Measurements from ENCODE around the gene HOXB6.

DNA sequence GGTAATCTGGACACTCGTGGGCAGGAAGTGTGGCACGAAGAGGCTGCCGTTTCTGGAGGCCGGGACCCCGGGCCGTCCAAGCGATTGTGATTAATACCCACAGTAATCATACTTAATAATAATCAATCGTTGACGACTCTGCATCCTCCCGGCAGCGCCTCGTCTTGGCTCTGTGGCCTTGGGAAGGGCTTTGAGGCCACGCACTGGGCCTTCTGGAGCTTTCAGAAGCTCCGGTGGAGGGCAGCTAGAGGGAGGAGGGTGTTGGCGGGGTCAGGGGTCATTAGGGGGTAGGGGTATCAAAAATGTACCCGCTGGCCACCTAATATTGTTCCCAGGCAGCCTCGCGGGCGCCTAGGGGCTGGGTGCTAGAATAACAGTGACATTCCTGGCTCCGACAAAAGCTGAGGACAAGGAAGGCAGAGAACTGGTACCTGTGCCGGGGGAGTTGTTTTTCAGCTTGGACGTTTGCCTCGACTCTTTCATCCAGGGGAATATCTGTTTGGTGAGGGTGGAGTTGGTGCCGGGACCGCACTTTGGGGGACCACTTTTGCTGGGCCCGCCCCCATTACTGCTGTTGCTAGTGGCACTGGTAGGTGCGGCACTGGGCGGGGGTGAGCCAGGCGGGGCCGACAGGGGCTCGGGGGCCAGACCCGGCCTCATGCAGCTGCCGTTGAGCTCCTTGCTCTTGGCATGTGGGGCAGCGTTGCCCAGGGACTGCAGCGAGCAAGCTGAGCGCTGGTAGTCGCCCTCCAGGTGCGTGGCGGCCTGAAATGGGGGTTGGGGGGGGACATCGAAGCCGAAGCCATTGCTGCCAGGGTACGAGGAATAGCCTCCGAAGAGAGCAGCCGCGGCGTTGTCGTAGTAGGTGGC lies 53.0 kb downstream of the HOXB6 start:
- TF ChIP-seq, protein P1, sequence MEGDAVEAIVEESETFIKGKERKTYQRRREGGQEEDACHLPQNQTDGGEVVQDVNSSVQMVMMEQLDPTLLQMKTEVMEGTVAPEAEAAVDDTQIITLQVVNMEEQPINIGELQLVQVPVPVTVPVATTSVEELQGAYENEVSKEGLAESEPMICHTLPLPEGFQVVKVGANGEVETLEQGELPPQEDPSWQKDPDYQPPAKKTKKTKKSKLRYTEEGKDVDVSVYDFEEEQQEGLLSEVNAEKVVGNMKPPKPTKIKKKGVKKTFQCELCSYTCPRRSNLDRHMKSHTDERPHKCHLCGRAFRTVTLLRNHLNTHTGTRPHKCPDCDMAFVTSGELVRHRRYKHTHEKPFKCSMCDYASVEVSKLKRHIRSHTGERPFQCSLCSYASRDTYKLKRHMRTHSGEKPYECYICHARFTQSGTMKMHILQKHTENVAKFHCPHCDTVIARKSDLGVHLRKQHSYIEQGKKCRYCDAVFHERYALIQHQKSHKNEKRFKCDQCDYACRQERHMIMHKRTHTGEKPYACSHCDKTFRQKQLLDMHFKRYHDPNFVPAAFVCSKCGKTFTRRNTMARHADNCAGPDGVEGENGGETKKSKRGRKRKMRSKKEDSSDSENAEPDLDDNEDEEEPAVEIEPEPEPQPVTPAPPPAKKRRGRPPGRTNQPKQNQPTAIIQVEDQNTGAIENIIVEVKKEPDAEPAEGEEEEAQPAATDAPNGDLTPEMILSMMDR (IDR thresholded peaks at IDR 0.05), result no peak
- TF ChIP-seq POLR2A (IDR thresholded peaks at IDR 0.05), result no peak

Data from lower leg skin (tissue), 3 donors.